IMR-90 (cell line): ENCODE results near the gene TREM2. TPM values are rescaled to one million over a fixed set of nuclear protein-coding genes. Genes with fewer than 3 reads are reported as not detected.

Source experiments
- ATAC-seq: fragments of 200-7000 bp; cut with Tn5 transposase; 2 replicates; pipeline ENCODE4 v1.9.1; 2020; ENCODE audit warnings: low read depth, mild to moderate bottlenecking, moderate library complexity
- BruUV-seq: library from RNA; stranded (reverse); fragments of 400-500 nt; replicated peaks from 2 replicates; lab custom pipeline; 2021; lab: Mats Ljungman, UMichigan
- CTCF ChIA-PET: fragments of 300-600 bp; formaldehyde crosslinking; extraction: SDS; loops from one replicate; lab custom pipeline; 2021; ENCODE audit warnings: antibody characterized with exemption; lab: Yijun Ruan, JAX
- POLR2A ChIA-PET: fragments of 300-600 bp; sonication (Branson Sonifier 250); formaldehyde crosslinking; loops from one replicate; lab custom pipeline; 2022; ENCODE audit warnings: antibody characterized with exemption; ENCODE audit not compliant: unreplicated experiment; lab: Charles Lee
- DNase-seq: peaks from one replicate; pipeline ENCODE4 v3.0.0; 2013
- H2AFZ ChIP-seq: replicated peaks from 2 replicates; pipeline ENCODE3; 2013; ENCODE audit warnings: low read length, mild to moderate bottlenecking; ENCODE audit not compliant: poor library complexity
- H2AK5ac ChIP-seq: 2 replicates; pipeline ENCODE4 v1.6.1; 2013; ENCODE audit warnings: low read depth, low read length, inconsistent platforms
- H2AK9ac ChIP-seq: replicated peaks from 2 replicates; pipeline ENCODE3; 2013; ENCODE audit warnings: mild to moderate bottlenecking, low read depth, low read length, moderate library complexity; ENCODE audit not compliant: poor library complexity
- H2BK120ac ChIP-seq: 2 replicates; pipeline ENCODE4 v1.6.1; 2013; ENCODE audit warnings: low read depth, low read length, inconsistent platforms
- H2BK15ac ChIP-seq: 3 replicates; pipeline ENCODE4 v1.6.1; 2013; ENCODE audit warnings: low read depth, low read length, inconsistent platforms
- H2BK20ac ChIP-seq: 2 replicates; pipeline ENCODE4 v1.6.1; 2013; ENCODE audit warnings: low read depth, mild to moderate bottlenecking, inconsistent platforms, low read length, moderate library complexity
- H2BK5ac ChIP-seq: 2 replicates; pipeline ENCODE4 v1.6.1; 2013; ENCODE audit warnings: mild to moderate bottlenecking, low read depth, low read length, inconsistent platforms; ENCODE audit not compliant: poor library complexity, severe bottlenecking
- H3K14ac ChIP-seq: replicated peaks from 2 replicates; pipeline ENCODE4 v1.6.1; 2013; ENCODE audit warnings: low read depth, low read length, inconsistent platforms
- H3K18ac ChIP-seq: 2 replicates; pipeline ENCODE4 v1.6.1; 2013; ENCODE audit warnings: low read depth, low read length, control low read depth
- H3K23ac ChIP-seq: 2 replicates; pipeline ENCODE4 v1.6.1; 2013; ENCODE audit warnings: low read depth, low read length, inconsistent platforms
- H3K27ac ChIP-seq: 2 replicates; pipeline ENCODE4 v1.5.1; 2013; ENCODE audit warnings: mild to moderate bottlenecking, control low read depth, low read length; ENCODE audit not compliant: insufficient read depth
- H3K27me3 ChIP-seq: 2 replicates; pipeline ENCODE4 v1.6.1; 2013; ENCODE audit warnings: low read length; ENCODE audit not compliant: control insufficient read depth, insufficient read depth
- H3K36me3 ChIP-seq: 2 replicates; pipeline ENCODE4 v1.6.1; 2013; ENCODE audit warnings: low read length, mixed read lengths; ENCODE audit not compliant: control insufficient read depth, insufficient read depth
- H3K4ac ChIP-seq: 2 replicates; pipeline ENCODE4 v1.6.1; 2013; ENCODE audit warnings: low read depth, low read length, inconsistent platforms
- H3K4me1 ChIP-seq: 2 replicates; pipeline ENCODE4 v1.6.1; 2013; ENCODE audit warnings: low read length, mixed read lengths; ENCODE audit not compliant: control insufficient read depth, insufficient read depth
- H3K4me2 ChIP-seq: 2 replicates; pipeline ENCODE4 v1.6.1; 2013; ENCODE audit warnings: low read depth, mild to moderate bottlenecking, control low read depth, low read length, moderate library complexity
- H3K4me3 ChIP-seq: 2 replicates; pipeline ENCODE4 v1.5.1; 2013; ENCODE audit warnings: low read depth, mild to moderate bottlenecking, control low read depth, low read length, moderate library complexity; ENCODE audit not compliant: insufficient read depth
- H3K56ac ChIP-seq: 2 replicates; pipeline ENCODE4 v1.6.1; 2013; ENCODE audit warnings: low read length, inconsistent platforms; ENCODE audit not compliant: insufficient read depth; ENCODE audit errors: extremely low read depth
- H3K79me1 ChIP-seq, 2 experiments: 2 replicates each; pipeline ENCODE4 v1.6.1; 2013; ENCODE audit warnings: low read length in 2 of 2, inconsistent platforms in 1 of 2, low read depth in 1 of 2
- H3K9ac ChIP-seq: 2 replicates; pipeline ENCODE4 v1.6.1; 2013; ENCODE audit warnings: low read depth, low read length, control low read depth
- H3K9me1 ChIP-seq: 2 replicates; pipeline ENCODE4 v1.6.1; 2013; ENCODE audit warnings: low read length, inconsistent platforms; ENCODE audit not compliant: insufficient read depth
- H3K9me3 ChIP-seq: 2 replicates; pipeline ENCODE4 v1.6.1; 2013; ENCODE audit warnings: low read length; ENCODE audit not compliant: control insufficient read depth, insufficient read depth
- H4K20me1 ChIP-seq: 2 replicates; pipeline ENCODE4 v1.6.1; 2013; ENCODE audit warnings: low read length, inconsistent platforms; ENCODE audit not compliant: insufficient read depth
- H4K5ac ChIP-seq: 2 replicates; pipeline ENCODE4 v1.6.1; 2013; ENCODE audit warnings: mild to moderate bottlenecking, low read depth, low read length, control low read depth
- H4K8ac ChIP-seq, 2 experiments: 2 replicates each; pipeline ENCODE4 v1.6.1; 2013; ENCODE audit warnings: low read depth in 2 of 2, low read length in 2 of 2, control low read depth in 1 of 2, inconsistent platforms in 1 of 2
- H4K91ac ChIP-seq: 2 replicates; pipeline ENCODE4 v1.6.1; 2013; ENCODE audit warnings: low read depth, low read length, inconsistent platforms; ENCODE audit not compliant: insufficient read depth
- BHLHE40 ChIP-seq: fragments of 150-350 bp; IDR thresholded peaks from 2 replicates; pipeline ENCODE4 v1.6.1; 2016; ENCODE audit warnings: mild to moderate bottlenecking, low read depth, low read length
- CHD1 ChIP-seq: IDR thresholded peaks from 2 replicates; pipeline ENCODE4 v1.6.1; 2012; ENCODE audit warnings: low read depth, low read length, improper control_type of control experiment
- FOS ChIP-seq: fragments of 150-350 bp; IDR thresholded peaks from 2 replicates; pipeline ENCODE4 v1.6.1; 2016; ENCODE audit warnings: low read depth, low read length
- MAFK ChIP-seq: IDR thresholded peaks from 2 replicates; pipeline ENCODE4 v1.6.1; 2012; ENCODE audit warnings: low read depth, low read length, improper control_type of control experiment
- MAZ ChIP-seq: IDR thresholded peaks from 2 replicates; pipeline ENCODE4 v1.6.1; 2012; ENCODE audit warnings: low read depth, mild to moderate bottlenecking, low read length, improper control_type of control experiment, moderate library complexity, borderline replicate concordance
- MXI1 ChIP-seq: IDR thresholded peaks from 2 replicates; pipeline ENCODE4 v1.6.1; 2012; ENCODE audit warnings: low read depth, mild to moderate bottlenecking, low read length, moderate library complexity, borderline replicate concordance
- RAD21 ChIP-seq: IDR thresholded peaks from 2 replicates; pipeline ENCODE4 v1.6.1; 2012; ENCODE audit warnings: low read length, improper control_type of control experiment
- RFX5 ChIP-seq: IDR thresholded peaks from 2 replicates; pipeline ENCODE4 v1.8.0; 2012; ENCODE audit warnings: low read depth, mild to moderate bottlenecking, low read length, moderate library complexity
- SMC3 ChIP-seq: fragments of 150-350 bp; IDR thresholded peaks from 2 replicates; pipeline ENCODE4 v1.6.1; 2016; ENCODE audit warnings: low read depth, mild to moderate bottlenecking, antibody characterized with exemption, low read length, moderate library complexity
- WGBS, 2 experiments: methylation state at CpG; one replicate each; pipeline versions ENCODE4 v1.1.5 to v1.1.7; 2013; ENCODE audit warnings: missing lambda C conversion rate in 2 of 2; ENCODE audit not compliant: insufficient read length in 1 of 2; ENCODE audit errors: extremely low coverage in 2 of 2; 5-methylcytosine and 5-hydroxymethylcytosine counted together
- dilution Hi-C: fragments of 300-500 bp; cut with HindIII; formaldehyde crosslinking; loops from one replicate; pipeline ENCODE4 v1.14.3; 2018; ENCODE audit warnings: low sequenced_read_pairs; ENCODE audit not compliant: unreplicated experiment
- in situ Hi-C: fragments of 300-500 bp; cut with MboI; formaldehyde crosslinking; loops from 3 replicates; pipeline ENCODE4 v1.14.3; 2019; ENCODE audit warnings: low sequenced_read_pairs, inconsistent platforms, mixed read lengths
- intact Hi-C: fragments of 100-400 bp; cut with micrococcal nuclease; formaldehyde crosslinking; loops from 2 replicates; pipeline ENCODE4 v1.10.0; 2022
- polyA plus RNA-seq, 3 experiments: library from polyadenylated mRNA; depleted of rRNA; stranded (reverse); fragments of >200 nt; gene quantifications; 2 replicates each; pipeline ENCODE4 v1.2.3, GENCODE V29; 2012; ENCODE audit warnings: low replicate concordance in 1 of 3
- total RNA-seq: library from RNA; depleted of rRNA; stranded (reverse); fragments of >200 nt; gene quantifications from 2 replicates; pipeline ENCODE4 v1.2.3, GENCODE V29; 2012
- TF ChIP-seq, protein P1 (sequence below): fragments of 150-350 bp; IDR thresholded peaks from 2 replicates; pipeline ENCODE4 v1.6.1; 2016; ENCODE audit warnings: low read depth, mild to moderate bottlenecking, low read length, moderate library complexity, borderline replicate concordance

The TREM2 gene
- total and polyA plus RNA-seq, 2 of the 4 experiments (the other 2 are of a cell fraction) = not detected

DNA sequence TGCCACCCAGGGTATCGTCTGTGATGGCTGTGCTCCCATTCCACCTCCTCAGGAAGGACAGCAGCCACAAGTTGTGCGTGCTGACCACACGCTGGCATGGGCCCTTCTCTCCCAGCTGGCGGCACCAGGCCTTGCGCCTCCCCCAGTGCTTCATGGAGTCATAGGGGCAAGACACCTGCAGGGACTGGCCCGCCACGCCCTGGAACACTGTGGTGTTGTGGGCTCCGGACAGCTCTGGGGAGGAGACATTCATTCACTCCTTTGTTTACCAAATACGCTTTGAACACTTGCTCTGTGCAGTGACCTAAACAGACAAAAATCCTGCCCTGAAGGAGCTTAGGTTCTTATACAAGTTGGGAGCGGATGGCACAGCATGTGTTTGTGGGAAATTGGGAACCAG lies 1.5 kb downstream of the TREM2 start:
- Histone ChIP-seq H3K27me3 (peaks cover 5% of the 10 kb centered on the region), H3K79me1 (no peaks in the 10 kb centered on the region), H3K18ac (no peak overlapping the region), H3K4me2 (no peak overlapping the region), H3K9ac (no peak overlapping the region), H4K8ac (no peak overlapping the region), H3K56ac (no peak overlapping the region), H3K36me3 (no peaks in the 10 kb centered on the region), H2AK9ac (no peak overlapping the region), H3K23ac (no peak overlapping the region), H2BK120ac (no peak overlapping the region), H4K91ac (no peak overlapping the region), H2BK15ac (no peak overlapping the region), H3K27ac (no peak overlapping the region), H4K20me1 (no peaks in the 10 kb centered on the region), H2BK20ac (no peak overlapping the region), H2AK5ac (no peak overlapping the region), H3K4me1 (peaks cover 6% of the 10 kb centered on the region; the same call in 1 of the 2 replicates), H2AFZ (no peak overlapping the region), H3K4ac (no peak overlapping the region), H3K9me3 (no peaks in the 10 kb centered on the region), H3K14ac (no peak overlapping the region), H2BK5ac (no peak overlapping the region), H4K5ac (no peak overlapping the region), H3K4me3 (no peak overlapping the region), H3K9me1 (no peaks in the 10 kb centered on the region)
- ATAC-seq (no peak), DNase-seq (no peak)
- in situ Hi-C loops (no loop called here), dilution Hi-C loops (no loop called here), intact Hi-C loops (no loop called here)
- POLR2A ChIA-PET = no interaction called here
- TF ChIP-seq FOS = no peak
- TF ChIP-seq BHLHE40 = no peak
- TF ChIP-seq SMC3 = no peak
- no peak for TF ChIP-seq RAD21
- no peak for TF ChIP-seq MXI1
- no peak for TF ChIP-seq CHD1
- no peak for TF ChIP-seq RFX5
- TF ChIP-seq MAFK = no peak
- no peak for TF ChIP-seq MAZ
- TF ChIP-seq, protein P1, sequence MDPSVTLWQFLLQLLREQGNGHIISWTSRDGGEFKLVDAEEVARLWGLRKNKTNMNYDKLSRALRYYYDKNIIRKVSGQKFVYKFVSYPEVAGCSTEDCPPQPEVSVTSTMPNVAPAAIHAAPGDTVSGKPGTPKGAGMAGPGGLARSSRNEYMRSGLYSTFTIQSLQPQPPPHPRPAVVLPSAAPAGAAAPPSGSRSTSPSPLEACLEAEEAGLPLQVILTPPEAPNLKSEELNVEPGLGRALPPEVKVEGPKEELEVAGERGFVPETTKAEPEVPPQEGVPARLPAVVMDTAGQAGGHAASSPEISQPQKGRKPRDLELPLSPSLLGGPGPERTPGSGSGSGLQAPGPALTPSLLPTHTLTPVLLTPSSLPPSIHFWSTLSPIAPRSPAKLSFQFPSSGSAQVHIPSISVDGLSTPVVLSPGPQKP = no peak
- WGBS, 2 experiments = 72% methylated on average over 3 of the region's 10 CpGs; no CpG with 5 or more reads in 1 of the 2 experiments
- CTCF ChIA-PET = no interaction called here
- no TSS peak for BruUV-seq
